ENCODE results near the gene CPN2.

The CPN2 gene

DNA sequence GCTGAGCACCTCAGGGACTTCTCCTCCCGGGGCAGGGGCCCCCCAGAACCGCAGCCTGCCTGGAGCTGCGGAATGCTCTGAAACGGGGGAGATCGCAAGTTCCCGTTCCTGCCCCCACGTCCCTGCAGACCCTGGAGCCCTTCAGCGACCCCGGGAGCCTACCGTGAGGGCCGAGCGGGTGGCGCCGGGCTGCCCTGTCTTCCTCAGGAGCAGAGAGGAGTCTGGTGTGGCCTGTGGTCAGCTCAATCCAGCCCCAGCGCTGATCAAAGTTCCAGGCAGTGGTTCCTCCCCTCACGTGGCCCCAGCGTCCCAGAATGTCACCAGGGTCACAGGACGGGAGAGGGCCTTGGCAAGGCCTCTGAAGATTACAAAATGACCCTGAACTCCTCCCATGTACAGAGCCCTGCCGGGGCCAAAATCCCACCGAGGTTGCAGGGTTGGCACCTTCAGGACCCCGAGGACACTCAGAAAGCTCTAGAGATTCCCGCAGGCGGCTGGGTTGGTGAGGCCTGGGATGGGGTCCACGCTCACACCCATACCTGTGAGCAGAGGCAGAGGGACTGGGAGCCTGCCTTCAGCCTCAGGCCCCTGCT lies at the start of gene CPN2:
CPN2 (minus strand) TSS at position 249 of the 593 bp plus-strand sequence. CDS start 8,626 bp downstream, outside the sequence.
- no peak for DNase-seq

DNA sequence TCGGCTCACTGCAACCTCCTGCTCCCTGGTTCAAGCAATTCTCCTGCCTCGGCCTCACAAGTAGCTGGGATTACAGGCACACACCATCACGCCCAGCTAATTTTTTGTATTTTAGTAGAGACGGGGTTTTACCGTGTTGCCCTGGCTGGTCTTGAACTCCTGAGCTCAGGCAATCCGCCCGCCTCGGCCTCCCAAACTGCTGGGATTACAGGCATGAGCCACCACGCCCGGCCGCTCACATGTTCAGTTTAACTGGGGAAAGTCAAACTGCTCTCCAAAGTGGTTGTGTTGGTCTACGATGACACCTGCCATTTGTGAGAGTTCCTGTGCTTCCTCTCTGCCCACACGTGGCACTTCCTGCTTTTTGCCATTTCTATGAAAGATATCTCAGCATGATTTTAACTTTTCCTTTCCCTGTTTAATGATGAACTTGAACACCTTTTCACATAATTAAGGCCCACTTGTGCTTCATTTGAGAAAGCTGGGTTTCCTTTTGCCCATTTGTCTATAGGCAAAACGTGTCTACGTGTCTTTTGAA lies 48.8 kb upstream of the CPN2 start:
- no peak for DNase-seq

- DNase-seq: no peak
Observed at GRCh38 chr3:194399166-194399565, 48.0 kb upstream of the CPN2 start, which contains the start of gene GP5. Gene GP5 (minus strand): TSS chr3:194399266. CDS start chr3:194398282, 984 bp downstream.

DNA sequence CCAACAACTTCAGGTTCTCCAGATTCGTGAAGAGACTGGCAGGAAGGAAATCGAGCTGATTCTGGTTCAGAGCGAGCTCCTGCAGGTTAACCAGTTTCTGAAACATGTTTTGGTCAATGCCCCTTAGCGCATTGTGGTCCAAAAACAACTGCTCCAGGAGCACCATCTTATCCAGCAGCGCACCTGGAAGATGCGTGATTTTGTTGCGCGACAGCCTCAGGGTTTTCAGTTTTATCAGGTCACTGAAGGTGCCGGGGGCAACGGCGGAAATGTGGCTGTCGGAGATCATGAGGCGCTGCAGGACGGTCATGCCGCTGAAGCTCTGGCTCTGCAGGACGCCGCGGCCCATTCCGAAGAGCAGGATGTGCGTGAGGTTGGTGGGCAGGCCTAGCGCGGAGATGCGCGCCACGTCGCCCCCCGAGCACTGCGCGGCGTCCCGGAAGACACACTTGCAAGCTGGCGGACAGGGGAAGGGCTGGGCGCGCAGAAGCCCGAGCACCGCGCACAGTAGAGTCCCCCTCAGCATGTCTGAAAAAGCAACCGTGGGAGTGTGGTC lies 46.7 kb upstream of the CPN2 start:
- no peak for DNase-seq

DNA sequence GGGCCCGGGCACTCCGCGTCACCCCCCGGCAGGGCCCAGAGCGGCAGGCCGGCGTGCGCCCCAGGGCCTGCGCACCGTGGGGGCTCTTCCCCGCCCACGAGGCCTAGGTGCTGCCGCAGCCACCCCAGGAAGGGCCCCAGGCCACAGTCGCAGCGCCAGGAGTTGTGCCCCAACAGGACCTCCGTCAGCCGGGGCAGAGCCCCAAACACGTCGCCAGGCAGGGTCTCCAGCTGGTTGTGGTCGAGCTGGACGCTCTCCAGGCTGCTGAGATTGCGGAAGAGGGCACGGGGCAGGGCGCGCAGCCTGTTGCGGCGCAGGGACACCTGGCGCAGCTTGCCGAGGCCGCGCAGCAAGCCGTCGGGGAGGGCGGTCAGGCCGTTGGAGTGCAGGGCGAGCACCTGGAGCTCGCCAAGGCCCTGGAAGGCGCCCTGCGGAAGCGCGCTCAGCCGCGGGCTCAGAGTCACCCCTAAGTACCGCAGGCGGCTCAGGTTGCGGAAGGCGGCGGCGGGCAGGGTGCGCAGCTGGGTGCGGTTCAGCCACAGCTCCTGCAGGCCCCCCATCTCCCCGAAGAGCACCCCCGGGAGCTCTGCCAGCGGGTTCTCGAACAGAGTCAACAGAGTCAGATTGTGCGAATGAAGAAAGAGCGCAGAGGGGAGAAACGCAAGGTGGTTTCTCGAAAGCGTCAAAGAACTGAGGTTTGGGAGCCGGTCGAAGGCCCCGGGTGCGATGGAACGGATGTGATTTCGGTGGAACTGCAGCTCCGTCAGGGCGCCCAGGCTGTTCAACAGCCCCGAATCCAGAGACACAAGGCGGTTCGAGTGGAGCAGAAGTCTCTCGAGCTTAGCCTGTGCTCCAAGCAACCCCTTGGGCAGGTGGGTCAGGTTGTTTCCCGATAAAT lies 46.0 kb upstream of the CPN2 start:
- DNase-seq: no peak

GRCh38 chr3:194396539-194396858 lies 45.4 kb upstream of the CPN2 start:
- no peak for DNase-seq

GRCh38 chr3:194395778-194396538 lies 44.8 kb upstream of the CPN2 start:
- DNase-seq: no peak

- DNase-seq: peak; percentile 77
Observed at GRCh38 chr3:194395212-194395611, 44.1 kb upstream of the CPN2 start.

GRCh38 chr3:194392576-194392975 lies 41.4 kb upstream of the CPN2 start:
- DNase-seq: no peak

GRCh38 chr3:194390835-194391234 lies 39.7 kb upstream of the CPN2 start:
- DNase-seq: no peak

- no peak for DNase-seq
Observed at GRCh38 chr3:194389269-194389668, 38.1 kb upstream of the CPN2 start.

GRCh38 chr3:194387926-194388418 lies 36.8 kb upstream of the CPN2 start:
- DNase-seq: no peak

GRCh38 chr3:194387276-194387675 lies 36.1 kb upstream of the CPN2 start:
- no peak for DNase-seq

DNA sequence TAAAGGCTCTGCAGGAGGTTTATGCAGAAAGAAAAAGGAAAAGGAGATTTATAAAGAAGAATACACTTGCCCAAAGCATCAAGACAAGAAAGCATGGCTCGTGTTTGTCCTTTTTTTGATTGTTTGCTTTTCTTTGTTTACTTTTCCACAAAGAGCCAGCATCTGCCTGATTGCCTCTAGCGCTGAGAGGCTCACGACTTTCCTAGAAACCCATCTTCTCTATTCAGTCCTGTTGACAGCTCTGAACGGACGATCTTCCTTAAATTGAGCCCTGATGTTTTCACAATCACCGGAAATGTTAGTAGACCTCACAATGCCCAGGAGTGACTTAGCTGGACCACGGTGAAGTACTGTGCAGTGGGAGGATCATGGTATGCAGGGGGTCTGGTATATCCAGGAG lies 35.5 kb upstream of the CPN2 start:
- no peak for DNase-seq

GRCh38 chr3:194386066-194386465 lies 34.9 kb upstream of the CPN2 start:
- DNase-seq: no peak

DNA sequence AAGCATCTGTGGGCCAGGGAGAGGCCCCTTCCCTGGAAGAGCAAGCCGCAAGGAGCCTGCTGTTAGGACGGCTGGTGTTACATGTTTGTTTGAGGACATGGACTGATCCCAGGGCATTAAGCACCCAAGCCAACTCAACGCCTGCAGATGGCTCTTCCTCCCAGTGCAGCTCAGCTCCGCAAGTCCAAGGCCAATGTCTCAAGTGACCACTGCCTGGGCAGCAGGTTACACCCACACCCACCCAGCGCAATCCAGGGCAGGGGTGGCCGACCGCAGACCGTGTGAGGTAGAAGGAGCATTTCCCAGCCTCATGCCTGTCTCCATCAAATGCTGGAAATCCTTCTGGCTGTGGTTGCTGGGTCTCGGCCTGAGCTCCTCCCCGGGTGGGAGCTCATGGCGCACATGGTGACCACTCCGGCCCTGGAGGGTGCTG lies 33.5 kb upstream of the CPN2 start:
- DNase-seq: no peak

GRCh38 chr3:194384156-194384555 lies 33.0 kb upstream of the CPN2 start:
- no peak for DNase-seq

DNA sequence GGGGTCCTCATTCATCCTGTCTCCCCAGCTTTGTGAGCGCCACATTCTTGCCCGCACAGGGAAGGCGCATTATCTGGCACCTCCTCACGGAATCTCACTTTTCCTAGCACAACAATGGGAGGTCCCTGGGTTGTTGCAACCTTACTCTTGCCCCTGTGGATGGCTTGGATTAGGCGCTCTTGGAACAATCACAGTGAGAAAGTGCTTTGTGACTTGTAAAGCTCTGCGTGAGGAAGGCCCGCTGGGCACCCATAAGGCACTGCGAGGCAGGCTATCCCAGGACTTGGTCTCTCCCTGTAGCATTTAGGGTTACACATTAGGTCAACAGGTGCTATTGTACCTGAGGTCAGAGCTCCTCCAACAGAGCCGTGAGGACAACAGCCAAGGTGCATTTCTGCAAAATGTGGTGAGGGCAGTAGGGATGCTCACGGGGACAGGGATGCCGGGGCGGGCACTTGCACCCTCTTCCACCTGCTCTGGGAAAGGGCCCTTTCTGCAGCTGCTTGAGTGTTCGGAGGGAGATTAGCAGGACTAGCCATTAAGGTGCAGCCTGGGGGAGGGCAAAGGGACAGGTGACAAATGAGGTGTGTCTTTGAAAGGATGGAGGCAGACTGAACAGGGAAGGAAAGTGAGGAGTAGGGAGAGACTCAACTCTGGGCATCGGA lies 32.3 kb upstream of the CPN2 start:
- DNase-seq: no peak

- DNase-seq: no peak
Observed at GRCh38 chr3:194382892-194383223, 31.7 kb upstream of the CPN2 start.

GRCh38 chr3:194382196-194382891 lies 31.2 kb upstream of the CPN2 start:
- DNase-seq: no peak

DNA sequence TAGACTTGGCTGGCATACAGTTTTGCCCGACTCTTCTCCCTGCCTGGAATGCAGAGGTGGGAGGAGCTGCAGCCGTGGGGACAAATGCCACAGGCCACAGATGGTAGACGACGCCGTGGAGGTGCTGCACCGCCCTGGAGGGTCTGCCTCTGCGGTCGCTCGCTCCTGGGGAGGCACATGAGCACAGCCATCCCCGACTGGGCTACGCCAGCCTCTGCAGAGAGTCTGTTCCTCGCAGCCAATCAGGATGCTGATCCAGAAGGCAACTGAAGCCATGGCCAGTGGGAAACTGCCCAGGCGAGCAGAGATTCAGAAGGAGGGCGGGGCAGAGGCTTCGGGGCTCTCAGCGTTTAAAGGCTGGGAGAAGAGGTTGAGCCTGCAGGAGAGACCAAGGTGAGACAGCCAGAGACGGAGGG lies 30.3 kb upstream of the CPN2 start:
- no peak for DNase-seq

GRCh38 chr3:194380326-194380725 lies 29.2 kb upstream of the CPN2 start:
- DNase-seq: no peak
